Activated CD8-positive, alpha-beta T cell treated with anti-CD3 and anti-CD28 coated beads for 36 hours (primary cell): ENCODE data around the gene ADARB2. TPM values are rescaled to one million over a fixed set of nuclear protein-coding genes. Genes with fewer than 3 reads are reported as not detected.
"Not testable (repeated sequence)": the region's sequence is repeated elsewhere in the genome, so short reads cannot be mapped to it uniquely, and the experiment has no call there.

Experiments
- ATAC-seq: fragments of 200-7000 bp; cut with Tn5 transposase; one replicate; pipeline ENCODE4 v1.10.0; 2021; ENCODE audit warnings: mild to moderate bottlenecking, moderate library complexity
- CTCF ChIA-PET: fragments of 350-600 bp; sonication (Branson Sonifier 250); formaldehyde crosslinking; loops from one replicate; lab custom pipeline; 2021; ENCODE audit warnings: antibody characterized with exemption; lab: Charles Lee
- POLR2A ChIA-PET: fragments of 350-600 bp; sonication (Branson Sonifier 250); formaldehyde crosslinking; loops from one replicate; lab custom pipeline; 2021; ENCODE audit warnings: antibody characterized with exemption; lab: Charles Lee
- DNase-seq: peaks from one replicate; pipeline ENCODE4 v3.0.0-alpha.2; 2020
- H3K27ac Mint-ChIP-seq: one replicate; pipeline ENCODE4 v1.8.0; 2021; ENCODE audit warnings: mild to moderate bottlenecking, mixed read lengths
- H3K27me3 Mint-ChIP-seq: one replicate; pipeline ENCODE4 v1.8.0; 2021; ENCODE audit warnings: mixed read lengths
- H3K36me3 Mint-ChIP-seq: one replicate; pipeline ENCODE4 v1.8.0; 2021; ENCODE audit warnings: low read depth, mixed read lengths
- H3K4me1 Mint-ChIP-seq: one replicate; pipeline ENCODE4 v1.8.0; 2021; ENCODE audit warnings: low read depth, mixed read lengths
- H3K4me3 Mint-ChIP-seq: one replicate; pipeline ENCODE4 v1.8.0; 2021; ENCODE audit warnings: mild to moderate bottlenecking, moderate library complexity, mixed read lengths
- H3K9me3 Mint-ChIP-seq: one replicate; pipeline ENCODE4 v1.8.0; 2021; ENCODE audit warnings: mixed read lengths
- CTCF ChIP-seq: fragments of 200-600 bp; IDR thresholded peaks from one replicate; pipeline ENCODE4 v1.8.0; 2022; ENCODE audit warnings: antibody characterized with exemption, mild to moderate bottlenecking
- intact Hi-C: fragments of 100-400 bp; cut with micrococcal nuclease; formaldehyde crosslinking; loops from one replicate; pipeline ENCODE4 v1.10.0; 2022
- total RNA-seq, 2 experiments: library from RNA; stranded (reverse); gene quantifications; one replicate each; pipeline ENCODE4 v1.2.3, GENCODE V29; 2021

ADARB2 gene
- total RNA-seq, 2 experiments from 2014 or later = 1.3 to 1.6 TPM

- POLR2A ChIA-PET = no interaction called here
- no peak for TF ChIP-seq CTCF
- H3K27me3 Mint-ChIP-seq = peaks cover 3% of the 10 kb centered on the region
- CTCF ChIA-PET = no interaction called here
- H3K9me3 Mint-ChIP-seq = no peaks in the 10 kb centered on the region
- H3K36me3 Mint-ChIP-seq = no peaks in the 10 kb centered on the region
- DNase-seq (no peak), ATAC-seq (no peak)
- intact Hi-C loops = no loop called here
- H3K4me1 Mint-ChIP-seq = peaks cover 4% of the 10 kb centered on the region
- no peak overlapping the region for H3K4me3 Mint-ChIP-seq
- no peak overlapping the region for H3K27ac Mint-ChIP-seq
Measured at GRCh38 chr10:1626410-1626809, 110.9 kb downstream of the ADARB2 start.

- H3K36me3 Mint-ChIP-seq = no peaks in the 10 kb centered on the region
- POLR2A ChIA-PET = no interaction called here
- H3K4me3 Mint-ChIP-seq = no peak overlapping the region
- no peak for DNase-seq
- H3K9me3 Mint-ChIP-seq = no peaks in the 10 kb centered on the region
- intact Hi-C loops = no loop called here
- TF ChIP-seq CTCF = no peak
- no peaks in the 10 kb centered on the region for H3K4me1 Mint-ChIP-seq
- no peak for ATAC-seq
- peaks cover 3% of the 10 kb centered on the region for H3K27me3 Mint-ChIP-seq
- H3K27ac Mint-ChIP-seq = no peak overlapping the region
- CTCF ChIA-PET = no interaction called here
Measured at GRCh38 chr10:1625731-1626130, 111.6 kb downstream of the ADARB2 start.

- intact Hi-C loops = no loop called here
- peaks cover 3% of the 10 kb centered on the region for H3K27me3 Mint-ChIP-seq
- ATAC-seq (no peak), DNase-seq (no peak)
- no peak overlapping the region for H3K27ac Mint-ChIP-seq
- TF ChIP-seq CTCF = no peak
- POLR2A ChIA-PET = no interaction called here
- H3K4me1 Mint-ChIP-seq = no peaks in the 10 kb centered on the region
- CTCF ChIA-PET = no interaction called here
- no peak overlapping the region for H3K4me3 Mint-ChIP-seq
- no peaks in the 10 kb centered on the region for H3K9me3 Mint-ChIP-seq
- H3K36me3 Mint-ChIP-seq = no peaks in the 10 kb centered on the region
Measured at GRCh38 chr10:1625079-1625478, 112.2 kb downstream of the ADARB2 start.

GRCh38 chr10:1624240-1624639 is 113.1 kb downstream of the ADARB2 start:
- no peak overlapping the region for H3K4me3 Mint-ChIP-seq
- no peaks in the 10 kb centered on the region for H3K9me3 Mint-ChIP-seq
- H3K4me1 Mint-ChIP-seq = no peaks in the 10 kb centered on the region
- H3K36me3 Mint-ChIP-seq = no peaks in the 10 kb centered on the region
- peaks cover 4% of the 10 kb centered on the region for H3K27me3 Mint-ChIP-seq
- no peak overlapping the region for H3K27ac Mint-ChIP-seq
- no peak for TF ChIP-seq CTCF
- intact Hi-C loops = no loop called here
- ATAC-seq = no peak
- POLR2A ChIA-PET = no interaction called here
- CTCF ChIA-PET = no interaction called here
- no peak for DNase-seq

- peaks cover 5% of the 10 kb centered on the region for H3K9me3 Mint-ChIP-seq
- peaks cover 12% of the 10 kb centered on the region for H3K27me3 Mint-ChIP-seq
- DNase-seq (no peak), ATAC-seq (no peak)
- no peaks in the 10 kb centered on the region for H3K4me1 Mint-ChIP-seq
- POLR2A ChIA-PET = no interaction called here
- CTCF ChIA-PET = no interaction called here
- TF ChIP-seq CTCF = no peak
- intact Hi-C loops = no loop called here
- H3K36me3 Mint-ChIP-seq = no peaks in the 10 kb centered on the region
- H3K27ac Mint-ChIP-seq = no peak overlapping the region
- H3K4me3 Mint-ChIP-seq = no peak overlapping the region
Measured at GRCh38 chr10:1620803-1621202, 116.5 kb downstream of the ADARB2 start.

GRCh38 chr10:1617376-1618317 is 119.7 kb downstream of the ADARB2 start:
- CTCF ChIA-PET, DNase-seq, POLR2A ChIA-PET: not testable (repeated sequence)

GRCh38 chr10:1616701-1617100 is 120.6 kb downstream of the ADARB2 start:
- ATAC-seq, H3K27ac Mint-ChIP-seq, H3K4me1 Mint-ChIP-seq, POLR2A ChIA-PET, H3K4me3 Mint-ChIP-seq, intact Hi-C loops, CTCF ChIA-PET, DNase-seq, H3K36me3 Mint-ChIP-seq, H3K9me3 Mint-ChIP-seq: not testable (repeated sequence)
- peaks cover 10% of the 10 kb centered on the region for H3K27me3 Mint-ChIP-seq

More at GRCh38 chr10:1617376-1618317, 119.7 kb downstream of the ADARB2 start:
- H3K4me3 Mint-ChIP-seq, ATAC-seq, H3K27ac Mint-ChIP-seq, H3K4me1 Mint-ChIP-seq, H3K9me3 Mint-ChIP-seq, H3K36me3 Mint-ChIP-seq, H3K27me3 Mint-ChIP-seq, intact Hi-C loops: not testable (repeated sequence)
